Keratinocyte (primary cell): ENCODE measurements around the gene DPF3. TPM values are rescaled to one million over a fixed set of nuclear protein-coding genes. Genes with fewer than 3 reads are reported as not detected.

Source experiments
- DNase-seq: peaks from one replicate; pipeline ENCODE4 v3.0.0-alpha.2; 2011; ENCODE audit warnings: low read depth, missing footprints, low spot score
- FAIRE-seq: peaks from 2 replicates; lab custom pipeline; 2011; peaks lifted over from hg19 to GRCh38; lab: Jason Lieb, UNC
- H2AFZ ChIP-seq: 2 replicates; pipeline ENCODE4 v1.6.0; 2012; ENCODE audit warnings: low read length, control low read depth, inconsistent platforms; ENCODE audit not compliant: control insufficient read depth
- H3K27ac ChIP-seq: 2 replicates; pipeline ENCODE4 v1.5.1; 2011; ENCODE audit warnings: low read length; ENCODE audit not compliant: control insufficient read depth, insufficient read depth
- H3K27me3 ChIP-seq: 3 replicates; pipeline ENCODE4 v1.6.0; 2011; ENCODE audit warnings: low read length; ENCODE audit not compliant: control insufficient read depth, insufficient read depth; ENCODE audit errors: extremely low read depth
- H3K36me3 ChIP-seq, 2 experiments: 2 replicates in 1 of 2; 3 replicates in 1 of 2; pipeline ENCODE4 v1.5.1; 2011; ENCODE audit warnings: low read length in 2 of 2, mild to moderate bottlenecking in 1 of 2; ENCODE audit not compliant: control insufficient read depth in 2 of 2, insufficient read depth in 2 of 2; ENCODE audit errors: extremely low read depth in 1 of 2
- H3K4me1 ChIP-seq: 3 replicates; pipeline ENCODE4 v1.5.1; 2011; ENCODE audit warnings: low read length; ENCODE audit not compliant: control insufficient read depth, insufficient read depth; ENCODE audit errors: extremely low read depth
- H3K4me2 ChIP-seq: 3 replicates; pipeline ENCODE4 v1.6.0; 2011; ENCODE audit warnings: low read depth, low read length; ENCODE audit not compliant: control insufficient read depth, insufficient read depth; ENCODE audit errors: extremely low read depth
- H3K4me3 ChIP-seq, 3 experiments: fragments of 200-600 bp in 1 of 3; sonication (generic) in 1 of 3; 2 replicates in 2 of 3; 3 replicates in 1 of 3; pipeline ENCODE4 v1.5.1; 2011 to 2016; ENCODE audit warnings: low read length in 3 of 3, mild to moderate bottlenecking in 3 of 3, control low read depth in 2 of 3, inconsistent platforms in 1 of 3, low read depth in 1 of 3, mixed read lengths in 1 of 3, mixed run types in 1 of 3, moderate library complexity in 1 of 3; ENCODE audit not compliant: control insufficient read depth in 2 of 3, insufficient read depth in 2 of 3; ENCODE audit errors: extremely low read depth in 1 of 3
- H3K79me2 ChIP-seq: 2 replicates; pipeline ENCODE4 v1.6.0; 2012; ENCODE audit warnings: low read length; ENCODE audit not compliant: control insufficient read depth, insufficient read depth
- H3K9ac ChIP-seq: 3 replicates; pipeline ENCODE4 v1.6.0; 2011; ENCODE audit warnings: low read length; ENCODE audit not compliant: control insufficient read depth, insufficient read depth; ENCODE audit errors: extremely low read depth
- H3K9me1 ChIP-seq: 3 replicates; pipeline ENCODE4 v1.6.0; 2011; ENCODE audit warnings: low read length; ENCODE audit not compliant: control insufficient read depth, insufficient read depth; ENCODE audit errors: extremely low read depth
- H3K9me3 ChIP-seq: 2 replicates; pipeline ENCODE4 v1.5.1; 2012; ENCODE audit warnings: low read depth, low read length; ENCODE audit not compliant: control insufficient read depth
- H4K20me1 ChIP-seq: 3 replicates; pipeline ENCODE4 v1.6.0; 2011; ENCODE audit warnings: low read length; ENCODE audit not compliant: control insufficient read depth, insufficient read depth; ENCODE audit errors: extremely low read depth
- EZH2 ChIP-seq: IDR thresholded peaks from one replicate; pipeline ENCODE4 v1.6.1; 2012; ENCODE audit warnings: inconsistent platforms, mild to moderate bottlenecking, low read length, moderate library complexity
- dilution Hi-C: fragments of 300-500 bp; cut with MboI; formaldehyde crosslinking; loops from one replicate; pipeline ENCODE4 v1.7.0; 2020; ENCODE audit warnings: low sequenced_read_pairs; ENCODE audit not compliant: extremely low pct_ligation_motif_present
- polyA plus RNA-seq, 5 experiments: library from polyadenylated mRNA; depleted of rRNA in 3 of 5; stranded (reverse) in 3 of 5; stranded (forward) in 1 of 5; unstranded in 1 of 5; fragments of >200 nt; gene quantifications; 1 replicate in 1 of 5; 2 replicates in 3 of 5; 3 replicates in 1 of 5; pipeline versions ENCODE4 v1.2.1 to v1.2.3, GENCODE V29; 2011 to 2012; ENCODE audit warnings: missing spikeins in 2 of 5, low read depth in 1 of 5, low replicate concordance in 1 of 5
- TF ChIP-seq, protein P1 (sequence below), 3 experiments: IDR thresholded peaks in 1 of 3; conservative IDR thresholded peaks in 1 of 3; optimal IDR thresholded peaks in 1 of 3; 2 replicates in 2 of 3; 3 replicates in 1 of 3; pipeline versions ENCODE3 to v1.5.1; 2011; ENCODE audit warnings: low read length in 3 of 3, mild to moderate bottlenecking in 3 of 3, moderate library complexity in 2 of 3, control low read depth in 1 of 3, inconsistent platforms in 1 of 3; ENCODE audit not compliant: insufficient read depth in 2 of 3; ENCODE audit errors: extremely low read depth in 1 of 3

DPF3 gene
- polyA plus RNA-seq, 1 donor (not counting 4 experiments of a cell fraction or from before 2014, with no cell fraction given) = 1.1 TPM

DNA sequence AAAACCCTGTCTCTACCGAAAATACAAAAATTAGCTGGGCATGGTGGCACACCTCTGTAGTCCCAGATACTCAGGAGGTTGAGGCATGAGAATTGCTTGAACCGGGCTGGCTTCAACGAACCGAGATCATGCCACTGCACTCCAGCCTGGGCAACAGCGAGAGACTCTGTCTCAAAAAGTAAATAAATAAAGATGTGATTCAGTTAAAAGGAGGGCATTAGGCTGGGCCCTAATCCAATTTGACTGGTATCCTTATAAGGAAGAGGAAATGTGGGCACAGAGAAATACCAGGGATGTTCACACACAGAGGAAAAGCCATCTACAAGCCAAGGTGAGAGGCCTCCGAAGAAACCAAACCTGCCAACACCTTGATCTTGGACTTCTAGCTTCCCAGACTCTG lies 22.3 kb upstream of the DPF3 start:
- DNase-seq (no peak), FAIRE-seq (no peak)
- peaks cover 19% of the 10 kb centered on the region for H3K27me3 ChIP-seq
- no peaks in the 10 kb centered on the region for H3K36me3 ChIP-seq
- no peaks in the 10 kb centered on the region for H3K4me1 ChIP-seq
- no peaks in the 10 kb centered on the region for H3K9me1 ChIP-seq
- no peak overlapping the region for H2AFZ ChIP-seq
- no peaks in the 10 kb centered on the region for H4K20me1 ChIP-seq
- dilution Hi-C loops = no loop called here
- H3K79me2 ChIP-seq = no peaks in the 10 kb centered on the region
- no peak overlapping the region for H3K9ac ChIP-seq
- no peak overlapping the region for H3K4me2 ChIP-seq
- H3K4me3 ChIP-seq = no peak overlapping the region
- H3K9me3 ChIP-seq = no peaks in the 10 kb centered on the region
- TF ChIP-seq, protein P1, sequence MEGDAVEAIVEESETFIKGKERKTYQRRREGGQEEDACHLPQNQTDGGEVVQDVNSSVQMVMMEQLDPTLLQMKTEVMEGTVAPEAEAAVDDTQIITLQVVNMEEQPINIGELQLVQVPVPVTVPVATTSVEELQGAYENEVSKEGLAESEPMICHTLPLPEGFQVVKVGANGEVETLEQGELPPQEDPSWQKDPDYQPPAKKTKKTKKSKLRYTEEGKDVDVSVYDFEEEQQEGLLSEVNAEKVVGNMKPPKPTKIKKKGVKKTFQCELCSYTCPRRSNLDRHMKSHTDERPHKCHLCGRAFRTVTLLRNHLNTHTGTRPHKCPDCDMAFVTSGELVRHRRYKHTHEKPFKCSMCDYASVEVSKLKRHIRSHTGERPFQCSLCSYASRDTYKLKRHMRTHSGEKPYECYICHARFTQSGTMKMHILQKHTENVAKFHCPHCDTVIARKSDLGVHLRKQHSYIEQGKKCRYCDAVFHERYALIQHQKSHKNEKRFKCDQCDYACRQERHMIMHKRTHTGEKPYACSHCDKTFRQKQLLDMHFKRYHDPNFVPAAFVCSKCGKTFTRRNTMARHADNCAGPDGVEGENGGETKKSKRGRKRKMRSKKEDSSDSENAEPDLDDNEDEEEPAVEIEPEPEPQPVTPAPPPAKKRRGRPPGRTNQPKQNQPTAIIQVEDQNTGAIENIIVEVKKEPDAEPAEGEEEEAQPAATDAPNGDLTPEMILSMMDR (optimal IDR thresholded peaks at IDR 0.05 in 1 of 3, IDR thresholded peaks at IDR 0.05 in 1 of 3, conservative IDR thresholded peaks at IDR 0.05 in 1 of 3; ENCODE audit: extremely low read depth in 1 of 3, insufficient read depth in 2 of 3, low read length in 3 of 3) = no peak
- no peak for TF ChIP-seq EZH2
- H3K27ac ChIP-seq = no peak overlapping the region

DNA sequence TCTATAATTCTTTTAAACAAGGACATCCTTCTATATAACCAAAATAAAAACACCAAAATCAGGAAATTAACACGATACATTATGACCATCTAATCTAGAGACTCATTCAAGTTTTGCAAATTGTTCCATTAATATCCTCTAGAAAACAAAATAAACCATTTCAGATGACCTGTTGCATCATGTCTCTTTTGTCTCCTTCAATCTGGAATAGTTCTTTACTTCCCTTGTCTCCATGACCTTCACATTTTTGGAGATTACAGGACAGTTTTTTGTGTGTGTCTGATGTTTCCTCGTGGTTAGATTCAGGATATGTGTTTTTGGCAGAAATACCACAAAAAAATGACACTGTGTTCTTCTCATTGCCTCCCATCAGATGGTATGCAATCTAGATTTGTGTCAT lies 19.9 kb upstream of the DPF3 start:
- no peak overlapping the region for H2AFZ ChIP-seq
- H3K27ac ChIP-seq = no peak overlapping the region
- no peaks in the 10 kb centered on the region for H4K20me1 ChIP-seq
- TF ChIP-seq EZH2 = no peak
- TF ChIP-seq, protein P1 (optimal IDR thresholded peaks at IDR 0.05 in 1 of 3, IDR thresholded peaks at IDR 0.05 in 1 of 3, conservative IDR thresholded peaks at IDR 0.05 in 1 of 3; ENCODE audit: extremely low read depth in 1 of 3, insufficient read depth in 2 of 3, low read length in 3 of 3) = no peak
- FAIRE-seq = no peak
- H3K9me1 ChIP-seq = no peaks in the 10 kb centered on the region
- no peaks in the 10 kb centered on the region for H3K9me3 ChIP-seq
- no peak for DNase-seq
- dilution Hi-C loops = no loop called here
- H3K4me2 ChIP-seq = no peak overlapping the region
- no peaks in the 10 kb centered on the region for H3K36me3 ChIP-seq
- peaks cover 7% of the 10 kb centered on the region for H3K4me1 ChIP-seq
- peaks cover 11% of the 10 kb centered on the region for H3K27me3 ChIP-seq
- H3K4me3 ChIP-seq = no peak overlapping the region
- H3K9ac ChIP-seq = no peak overlapping the region
- H3K79me2 ChIP-seq = no peaks in the 10 kb centered on the region
